GM12878 (cell line): ENCODE results near the gene ABHD1.

Source experiments
- EP300 ChIP-seq, 2 experiments: fragments of 150-350 bp in 1 of 2; IDR thresholded peaks; 2 replicates each; pipeline ENCODE4 v1.6.1; 2011 to 2012; ENCODE audit warnings: low read depth in 2 of 2, low read length in 2 of 2, borderline replicate concordance in 1 of 2, improper control_type of control experiment in 1 of 2, inconsistent platforms in 1 of 2; ENCODE audit not compliant: control insufficient read depth in 1 of 2
- JUND ChIP-seq: IDR thresholded peaks from 2 replicates; pipeline ENCODE4 v1.6.1; 2012; ENCODE audit warnings: low read depth, mild to moderate bottlenecking, low read length, improper control_type of control experiment, moderate library complexity
- TF ChIP-seq, protein P1 (sequence below), 3 experiments: IDR thresholded peaks in 2 of 3; conservative IDR thresholded peaks in 1 of 3; 2 replicates each; pipeline ENCODE4 v1.5.1; 2011; ENCODE audit warnings: low read depth in 3 of 3, low read length in 3 of 3, mild to moderate bottlenecking in 3 of 3, control low read depth in 2 of 3, moderate library complexity in 2 of 3, inconsistent platforms in 1 of 3, mixed read lengths in 1 of 3; ENCODE audit not compliant: control insufficient read depth in 2 of 3, insufficient read depth in 1 of 3; ENCODE audit errors: extremely low read depth in 1 of 3

- TF ChIP-seq EP300 (IDR thresholded peaks at IDR 0.05; ENCODE audit: borderline replicate concordance in 1 of 2, control insufficient read depth in 1 of 2, low read depth in 2 of 2, low read length in 2 of 2) (no peak), JUND (no peak)
- TF ChIP-seq, protein P1, sequence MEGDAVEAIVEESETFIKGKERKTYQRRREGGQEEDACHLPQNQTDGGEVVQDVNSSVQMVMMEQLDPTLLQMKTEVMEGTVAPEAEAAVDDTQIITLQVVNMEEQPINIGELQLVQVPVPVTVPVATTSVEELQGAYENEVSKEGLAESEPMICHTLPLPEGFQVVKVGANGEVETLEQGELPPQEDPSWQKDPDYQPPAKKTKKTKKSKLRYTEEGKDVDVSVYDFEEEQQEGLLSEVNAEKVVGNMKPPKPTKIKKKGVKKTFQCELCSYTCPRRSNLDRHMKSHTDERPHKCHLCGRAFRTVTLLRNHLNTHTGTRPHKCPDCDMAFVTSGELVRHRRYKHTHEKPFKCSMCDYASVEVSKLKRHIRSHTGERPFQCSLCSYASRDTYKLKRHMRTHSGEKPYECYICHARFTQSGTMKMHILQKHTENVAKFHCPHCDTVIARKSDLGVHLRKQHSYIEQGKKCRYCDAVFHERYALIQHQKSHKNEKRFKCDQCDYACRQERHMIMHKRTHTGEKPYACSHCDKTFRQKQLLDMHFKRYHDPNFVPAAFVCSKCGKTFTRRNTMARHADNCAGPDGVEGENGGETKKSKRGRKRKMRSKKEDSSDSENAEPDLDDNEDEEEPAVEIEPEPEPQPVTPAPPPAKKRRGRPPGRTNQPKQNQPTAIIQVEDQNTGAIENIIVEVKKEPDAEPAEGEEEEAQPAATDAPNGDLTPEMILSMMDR (IDR thresholded peaks at IDR 0.05 in 2 of 3, conservative IDR thresholded peaks at IDR 0.05 in 1 of 3; ENCODE audit: control insufficient read depth in 2 of 3, extremely low read depth in 1 of 3, insufficient read depth in 1 of 3, low read depth in 3 of 3, low read length in 3 of 3), result no peak
Measured at GRCh38 chr2:27083410-27084296, 40.0 kb upstream of the ABHD1 start.
